DMS53 (cell line): ENCODE measurements around the gene DLGAP1.

Source experiments
- DNase-seq: peaks from one replicate; lab custom pipeline; 2025; lab: John Stamatoyannopoulos, UW

DLGAP1 gene

GRCh38 chr18:3993941-3994687 lies 461.0 kb downstream of the DLGAP1 start:
- no peak for DNase-seq

- DNase-seq: peak; percentile 73
These were observed 469.4 kb downstream of the DLGAP1 start for GRCh38 chr18:3985664-3986063.

GRCh38 chr18:3985020-3985419 lies 470.1 kb downstream of the DLGAP1 start:
- DNase-seq: peak; percentile 37

GRCh38 chr18:3984163-3984757 lies 470.8 kb downstream of the DLGAP1 start:
- no peak for DNase-seq

GRCh38 chr18:3983351-3983969 lies 471.6 kb downstream of the DLGAP1 start:
- DNase-seq: no peak

- no peak for DNase-seq
These were observed 472.6 kb downstream of the DLGAP1 start for GRCh38 chr18:3982541-3982940.

GRCh38 chr18:3979024-3979423 lies 476.1 kb downstream of the DLGAP1 start:
- DNase-seq: no peak

- no peak for DNase-seq
These were observed 481.8 kb downstream of the DLGAP1 start for GRCh38 chr18:3973191-3973850.

GRCh38 chr18:3972291-3972930 lies 482.7 kb downstream of the DLGAP1 start:
- DNase-seq: no peak

GRCh38 chr18:3970929-3971328 lies 484.2 kb downstream of the DLGAP1 start:
- DNase-seq: peak; percentile 25

GRCh38 chr18:3967359-3968180 lies 487.5 kb downstream of the DLGAP1 start:
- DNase-seq: peak; percentile 60

- peak; percentile 88 for DNase-seq
These were observed 488.3 kb downstream of the DLGAP1 start for GRCh38 chr18:3966642-3967358.

GRCh38 chr18:3966246-3966641 lies 488.9 kb downstream of the DLGAP1 start:
- DNase-seq: no peak

- no peak for DNase-seq
These were observed 494.1 kb downstream of the DLGAP1 start for GRCh38 chr18:3960977-3961376.

- DNase-seq: no peak
These were observed 495.0 kb downstream of the DLGAP1 start for GRCh38 chr18:3960142-3960541.

GRCh38 chr18:3952031-3952430 lies 503.1 kb downstream of the DLGAP1 start:
- no peak for DNase-seq

- DNase-seq: no peak
These were observed 504.3 kb downstream of the DLGAP1 start for GRCh38 chr18:3950668-3951404.

- DNase-seq: no peak
These were observed 506.1 kb downstream of the DLGAP1 start for GRCh38 chr18:3948958-3949357.

GRCh38 chr18:3947383-3947782 lies 507.7 kb downstream of the DLGAP1 start:
- DNase-seq: no peak

GRCh38 chr18:3935305-3935704 lies 519.8 kb downstream of the DLGAP1 start:
- DNase-seq: no peak
